BJ (cell line): ENCODE results near the gene FAM76B. TPM values are rescaled to one million over a fixed set of nuclear protein-coding genes. Genes with fewer than 3 reads are reported as not detected.

ENCODE experiments used
- CTCF ChIA-PET: fragments of 350-600 bp; formaldehyde crosslinking; extraction: SDS; loops from one replicate; lab custom pipeline; 2021; ENCODE audit warnings: antibody characterized with exemption, inconsistent platforms; lab: Yijun Ruan, JAX
- POLR2A ChIA-PET: fragments of 300-600 bp; sonication (Branson Sonifier 250); formaldehyde crosslinking; extraction: SDS; loops from one replicate; lab custom pipeline; 2021; ENCODE audit warnings: antibody characterized with exemption; lab: Charles Lee
- DNase-seq: peaks from one replicate; pipeline ENCODE4 v3.0.0-alpha.2; 2011; ENCODE audit warnings: low read depth
- H3K27me3 ChIP-seq: 2 replicates; pipeline ENCODE4 v1.6.0; 2011; ENCODE audit warnings: low read length; ENCODE audit not compliant: control insufficient read depth, insufficient read depth
- H3K36me3 ChIP-seq: 2 replicates; pipeline ENCODE4 v1.5.1; 2011; ENCODE audit warnings: low read length; ENCODE audit not compliant: control insufficient read depth, insufficient read depth
- H3K4me3 ChIP-seq: 2 replicates; pipeline ENCODE4 v1.5.1; 2011; ENCODE audit warnings: low read depth, mild to moderate bottlenecking, control low read depth, low read length
- CTCF ChIP-seq: IDR thresholded peaks from 2 replicates; pipeline ENCODE4 v1.5.1; 2011; ENCODE audit warnings: low read depth, mild to moderate bottlenecking, control low read depth, inconsistent platforms, low read length, moderate library complexity; ENCODE audit not compliant: insufficient read depth
- polyA plus RNA-seq: library from polyadenylated mRNA; depleted of rRNA; stranded (reverse); fragments of >200 nt; gene quantifications from 2 replicates; pipeline ENCODE4 v1.2.3, GENCODE V29; 2011

The FAM76B gene
- polyA plus RNA-seq, 1 experiment = 9.4 TPM

GRCh38 chr11:95796501-95796900 lies 6.9 kb upstream of the FAM76B start:
- POLR2A ChIA-PET = no interaction called here
- no peak for DNase-seq
- no peak for TF ChIP-seq CTCF
- no peaks in the 10 kb centered on the region for H3K36me3 ChIP-seq
- no peak overlapping the region for H3K4me3 ChIP-seq
- CTCF ChIA-PET = no interaction called here
- H3K27me3 ChIP-seq = no peaks in the 10 kb centered on the region

- no peak for TF ChIP-seq CTCF
- Histone ChIP-seq H3K4me3 (no peak overlapping the region), H3K36me3 (no peaks in the 10 kb centered on the region), H3K27me3 (no peaks in the 10 kb centered on the region)
- ChIA-PET POLR2A (no interaction called here), CTCF (no interaction called here)
- no peak for DNase-seq
Measured at GRCh38 chr11:95795627-95796295, 6.2 kb upstream of the FAM76B start.

GRCh38 chr11:95794086-95794485 lies 4.5 kb upstream of the FAM76B start:
- Histone ChIP-seq H3K27me3 (no peaks in the 10 kb centered on the region), H3K36me3 (no peaks in the 10 kb centered on the region), H3K4me3 (no peak overlapping the region)
- TF ChIP-seq CTCF = no peak
- ChIA-PET CTCF (no interaction called here), POLR2A (no interaction called here)
- no peak for DNase-seq

GRCh38 chr11:95793116-95793515 lies 3.5 kb upstream of the FAM76B start:
- TF ChIP-seq CTCF = no peak
- CTCF ChIA-PET = interaction anchor here (1.0 kb wide), 1 partner anchor 462 kb away, joined by 4 read pairs; no protein-coding TSS in a partner anchor
- Histone ChIP-seq H3K4me3 (no peak overlapping the region), H3K36me3 (no peaks in the 10 kb centered on the region), H3K27me3 (no peaks in the 10 kb centered on the region)
- DNase-seq = no peak
- POLR2A ChIA-PET = no interaction called here

- Histone ChIP-seq H3K36me3 (no peaks in the 10 kb centered on the region), H3K27me3 (no peaks in the 10 kb centered on the region), H3K4me3 (no peak overlapping the region)
- no peak for DNase-seq
- ChIA-PET CTCF (interaction anchor here (0.7 to 1.0 kb wide), 2 partner anchors 462 to 607 kb away, joined by 3 to 4 read pairs; no protein-coding TSS in a partner anchor), POLR2A (no interaction called here)
- TF ChIP-seq CTCF = no peak
Measured at GRCh38 chr11:95792700-95793099, 3.1 kb upstream of the FAM76B start.
